Body of pancreas (tissue), 4 donors: Measurements from ENCODE around the gene SFTPB.

Experiments used
- CTCF ChIP-seq, 7 experiments: fragments of 450-650 bp in 4 of 7; fragments of 200-600 bp in 3 of 7; sonication (generic) in 3 of 7; IDR thresholded peaks; one replicate each; pipeline ENCODE4 v1.5.1; 2016 to 2019; ENCODE audit warnings: antibody characterized with exemption in 7 of 7
- POLR2A ChIP-seq, 3 donors: fragments of 450-650 bp; IDR thresholded peaks; one replicate each; pipeline ENCODE4 v1.6.1; 2016; ENCODE audit warnings: antibody characterized with exemption in 3 of 3, mild to moderate bottlenecking in 2 of 3

- no peak for TF ChIP-seq POLR2A (IDR thresholded peaks at IDR 0.05)
- TF ChIP-seq CTCF (IDR thresholded peaks at IDR 0.05) = no peak
Observed at GRCh38 chr2:85673716-85674375, 5.8 kb upstream of the SFTPB start.
